Colon (tissue), 2 donors: ENCODE results near the gene CRYGC.
"Not testable (repeated sequence)": the region's sequence is repeated elsewhere in the genome, so short reads cannot be mapped to it uniquely, and the experiment has no call there.

ENCODE experiments used
- FAIRE-seq: peaks from 2 replicates; lab custom pipeline; 2012; peaks lifted over from hg19 to GRCh38; lab: Jason Lieb, UNC
- donor health status: control.
- donor health status: control.

Gene CRYGC

DNA sequence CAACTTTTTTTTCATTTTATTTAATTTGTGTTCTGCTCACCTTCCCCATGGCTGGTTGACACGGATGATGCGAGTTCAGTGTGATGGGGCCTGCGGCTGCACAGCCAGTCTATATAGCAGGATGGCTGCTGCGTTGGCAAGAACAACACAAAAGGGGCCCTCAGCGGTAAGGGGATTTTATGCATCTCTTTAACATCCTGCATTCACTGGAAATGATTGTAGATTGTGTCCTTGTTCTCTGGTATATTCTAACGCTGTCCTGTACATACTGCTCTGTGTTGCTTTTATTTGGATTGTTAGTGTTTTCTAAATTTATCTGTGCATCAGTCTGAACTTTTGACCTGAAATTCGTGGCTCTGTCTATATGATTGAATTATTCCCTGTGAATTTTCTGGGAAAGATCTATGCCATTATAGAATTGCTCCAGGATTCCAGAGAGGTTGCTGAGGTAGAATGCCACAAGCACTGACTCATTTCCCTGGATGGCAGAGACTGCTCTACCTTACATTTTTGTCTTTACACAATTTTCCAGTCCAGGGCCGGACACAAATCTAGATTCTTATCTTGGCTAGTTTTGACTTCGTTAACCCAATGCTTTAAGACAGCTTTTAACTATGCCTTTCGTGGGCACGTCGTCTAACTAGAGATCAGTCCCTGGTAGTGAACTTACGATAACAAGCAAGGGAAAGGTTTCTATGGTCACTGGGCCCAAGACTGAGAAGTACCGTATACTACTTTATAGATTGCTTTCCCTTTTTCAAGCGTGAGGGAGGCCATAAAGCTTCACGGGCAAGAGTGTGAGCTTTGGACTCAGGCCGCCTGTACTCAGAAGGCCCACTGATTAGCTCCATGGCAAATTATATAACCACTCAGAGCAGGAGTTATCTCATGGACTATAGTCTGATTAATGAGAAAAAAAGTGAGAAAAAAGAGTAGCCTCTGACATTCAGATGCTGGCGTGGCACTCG is at the start of gene CRYGC:
CRYGC (minus strand) TSS at position 85 of the 968 bp plus-strand sequence; CDS start at position 49, 36 bp downstream.
- no peak for FAIRE-seq

DNA sequence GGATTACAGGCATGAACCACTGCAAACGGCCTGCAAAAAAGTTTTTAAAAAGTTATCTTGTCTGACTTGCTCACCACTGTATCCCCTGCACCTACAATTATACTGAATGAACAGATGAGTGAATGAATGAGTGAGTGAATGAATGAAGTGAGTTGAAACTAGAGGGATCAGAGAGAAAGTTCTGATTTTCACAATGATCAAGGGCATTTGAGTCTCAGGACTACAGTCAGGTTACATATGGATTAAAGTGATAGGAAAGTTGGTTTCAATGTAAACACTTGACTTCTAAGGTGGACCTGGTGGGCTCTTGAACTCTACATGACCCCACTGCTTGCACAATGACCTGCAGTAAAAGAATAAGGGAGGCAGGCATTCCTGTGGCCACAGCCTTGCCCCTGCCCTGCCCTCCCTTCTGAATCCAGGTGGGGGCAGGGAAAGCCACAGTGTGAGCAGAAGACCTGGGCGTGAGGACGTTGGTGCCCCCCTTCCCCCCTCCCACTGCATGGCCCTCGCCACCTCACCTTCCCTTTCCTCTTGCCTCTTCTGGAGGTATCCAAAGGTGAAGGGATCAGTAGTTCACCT is 49.5 kb upstream of the CRYGC start:
- no peak for FAIRE-seq

GRCh38 chr2:208175840-208176153 is 46.2 kb upstream of the CRYGC start:
- FAIRE-seq: no peak

DNA sequence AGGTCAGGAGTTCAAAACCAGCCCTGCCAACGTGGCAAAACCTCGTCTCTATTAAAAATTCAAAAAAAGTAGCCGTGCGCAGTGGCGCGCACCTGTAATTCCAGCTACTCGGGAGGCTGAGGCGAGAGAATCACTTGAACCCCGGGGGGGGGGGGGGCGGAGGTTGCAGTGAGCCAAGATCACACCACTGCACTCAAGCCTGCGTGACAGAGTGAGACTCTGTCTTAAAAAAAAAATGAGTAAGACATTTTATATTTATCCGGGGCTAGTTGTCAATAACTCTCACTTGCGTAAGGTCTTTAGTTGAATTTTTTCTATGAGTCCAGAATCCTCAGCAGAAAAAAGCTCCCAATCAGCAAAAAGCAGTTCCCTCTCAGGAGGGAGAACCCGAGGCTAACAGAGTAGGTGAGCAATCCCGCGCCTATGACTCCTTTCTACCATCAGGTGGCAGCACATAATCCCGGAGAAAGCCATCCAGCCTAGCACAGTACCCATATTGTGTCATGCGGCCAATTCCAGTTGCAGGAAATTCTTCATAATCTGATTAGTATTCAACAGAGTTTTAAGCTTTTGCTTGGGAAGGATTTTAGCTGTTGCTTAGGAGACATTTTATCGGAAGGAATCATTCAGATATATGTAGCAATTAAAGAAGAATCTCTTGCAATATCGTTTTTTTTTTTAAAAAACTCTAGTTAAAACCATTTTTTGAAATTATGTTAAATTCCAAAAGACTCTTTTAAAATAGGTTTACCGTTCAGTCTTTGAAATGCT is 45.6 kb upstream of the CRYGC start:
- no peak for FAIRE-seq

GRCh38 chr2:208174144-208174543 is 44.5 kb upstream of the CRYGC start:
- no peak for FAIRE-seq

GRCh38 chr2:208172125-208172524 is 42.5 kb upstream of the CRYGC start:
- FAIRE-seq: no peak

DNA sequence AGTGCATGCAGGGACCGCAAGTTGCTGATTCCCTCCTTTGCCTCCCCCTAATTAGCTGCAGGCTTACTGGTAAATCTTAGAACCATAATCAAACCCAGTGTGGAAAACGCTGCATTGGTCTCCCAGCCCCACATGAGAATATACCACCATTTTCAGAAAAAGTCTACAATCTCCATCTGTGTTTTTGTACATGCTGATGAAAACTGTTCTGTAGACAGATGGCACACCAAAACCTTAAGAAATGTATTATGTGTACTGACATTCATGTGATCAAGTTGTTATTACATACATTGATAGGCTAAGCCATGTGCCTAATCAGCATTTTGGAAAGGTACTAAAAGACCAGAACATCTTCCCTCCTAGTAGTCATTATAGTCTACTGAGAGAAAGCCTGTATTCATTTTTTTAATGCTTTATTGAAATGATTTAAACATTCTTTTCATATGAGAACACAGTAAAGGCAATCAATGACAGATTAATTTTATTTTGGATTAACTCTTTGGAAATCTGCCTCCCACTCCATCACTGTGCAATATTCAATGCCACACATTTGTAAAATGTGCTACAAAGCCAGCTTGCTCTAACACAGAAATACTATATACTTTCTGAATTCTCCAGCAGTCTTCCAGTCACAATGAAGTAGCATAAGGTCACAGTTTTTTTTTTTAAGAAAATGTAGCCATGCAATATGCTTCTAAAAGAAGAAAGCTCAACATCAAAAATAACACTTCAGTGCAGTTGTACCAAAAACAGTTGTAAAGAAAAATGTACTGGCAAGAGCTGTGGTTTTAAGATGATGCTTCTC is 35.5 kb upstream of the CRYGC start:
- FAIRE-seq: no peak

GRCh38 chr2:208163489-208163888 is 33.9 kb upstream of the CRYGC start, which contains the start of gene CRYGA:
TSS of gene CRYGA (minus strand) at chr2:208163589. CDS start at chr2:208163556, 33 bp downstream.
- FAIRE-seq: no peak

- no peak for FAIRE-seq
These were observed 26.8 kb upstream of the CRYGC start for GRCh38 chr2:208156439-208156838.

DNA sequence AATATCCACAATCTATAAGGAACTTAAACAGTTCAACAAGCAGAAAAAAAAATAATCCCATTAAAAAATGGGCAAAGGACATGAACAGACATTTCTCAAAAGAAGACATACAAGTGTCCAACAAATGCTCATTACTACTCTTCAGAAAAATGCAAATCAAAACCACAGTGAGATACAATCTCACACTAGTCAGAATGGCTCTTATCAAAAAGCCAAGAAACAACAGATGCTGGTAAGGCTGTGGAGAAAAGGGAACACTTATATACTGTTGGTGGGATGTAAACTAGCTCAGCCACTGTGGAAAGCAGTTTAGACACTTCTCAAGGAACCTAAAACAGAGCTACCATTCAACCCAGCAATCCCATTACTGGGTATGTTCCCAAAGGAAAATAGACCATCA is 23.5 kb upstream of the CRYGC start:
- FAIRE-seq: no peak

DNA sequence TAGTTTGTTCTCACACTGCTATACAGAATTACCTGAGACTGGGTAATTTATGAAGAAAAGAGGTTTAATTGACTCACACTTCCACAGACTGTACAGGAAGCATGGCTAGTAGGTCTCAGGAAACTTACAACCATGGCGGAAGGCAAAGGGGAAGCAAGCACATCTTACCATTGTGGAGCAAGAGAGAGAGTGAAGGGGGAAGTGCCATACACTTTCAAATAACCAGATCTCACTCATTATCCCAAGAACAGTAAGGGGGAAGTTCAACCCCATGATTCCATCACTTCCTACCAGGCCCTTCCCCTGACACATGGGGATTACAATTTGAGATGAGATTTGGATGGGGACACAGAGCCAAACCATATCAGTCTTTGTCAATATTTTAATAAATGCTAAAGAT is 21.3 kb upstream of the CRYGC start:
- no peak for FAIRE-seq

DNA sequence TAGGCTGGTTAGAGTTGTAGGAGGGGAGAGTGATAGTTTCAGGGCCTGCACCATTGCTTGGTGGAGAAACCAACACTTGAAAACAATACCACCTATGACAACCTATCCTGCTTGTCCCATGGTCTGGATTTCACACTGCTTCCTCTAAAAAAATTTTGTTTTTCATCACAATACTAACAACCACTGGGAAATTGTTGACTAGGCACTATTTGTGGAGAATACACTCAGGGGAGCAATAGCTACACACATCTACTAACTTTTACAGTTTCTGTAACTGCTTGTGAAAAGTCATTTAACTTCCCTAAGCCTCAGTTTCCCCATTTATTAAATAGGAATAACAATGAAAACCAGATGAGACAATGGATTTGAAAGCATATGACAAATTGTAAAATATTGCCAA is 20.5 kb upstream of the CRYGC start:
- no peak for FAIRE-seq

DNA sequence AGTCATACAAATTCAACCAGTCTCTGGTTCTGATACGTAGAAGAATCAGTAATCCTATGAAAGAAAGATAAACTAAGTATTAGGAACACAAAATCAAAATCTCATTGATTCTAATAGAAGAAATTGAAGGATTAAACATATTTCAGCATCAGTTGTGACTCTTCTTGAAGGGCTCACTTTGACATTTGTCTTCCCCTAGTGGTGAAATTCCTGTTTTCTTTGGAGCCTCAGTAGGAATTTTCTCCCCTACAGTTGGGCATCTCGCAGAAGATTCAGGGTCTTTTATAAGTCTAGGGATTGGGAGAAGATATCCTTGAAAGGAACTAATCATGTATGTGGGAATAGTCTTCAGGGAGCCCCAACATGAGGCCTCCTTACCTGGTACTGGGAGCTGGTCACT is 19.2 kb upstream of the CRYGC start:
- no peak for FAIRE-seq

DNA sequence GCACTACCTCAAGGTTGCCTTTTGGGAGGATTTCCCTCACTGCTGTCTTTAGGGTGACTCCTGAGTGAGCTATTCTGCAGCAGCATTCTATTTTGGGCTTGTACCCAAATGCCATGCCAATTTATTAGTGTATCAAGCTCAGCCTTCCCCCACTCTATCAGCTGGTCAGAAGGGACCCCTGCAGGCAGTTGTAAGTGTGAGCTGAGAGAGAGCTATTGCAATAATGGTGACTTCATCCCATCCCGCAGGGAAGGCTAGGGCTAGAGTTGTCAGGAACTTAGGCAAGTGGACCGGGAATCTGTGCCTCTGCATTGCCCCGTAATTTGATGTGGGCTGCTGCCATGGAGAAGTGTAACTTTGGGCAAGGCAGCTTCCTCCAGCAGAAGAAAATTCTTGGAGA is 18.1 kb upstream of the CRYGC start:
- FAIRE-seq: no peak

- FAIRE-seq: no peak
These were observed 17.4 kb upstream of the CRYGC start for GRCh38 chr2:208147008-208147407.

- FAIRE-seq: no peak
These were observed 16.4 kb upstream of the CRYGC start, which contains the start of gene CRYGB for GRCh38 chr2:208146006-208146405. TSS of gene CRYGB (minus strand) at chr2:208146158. CDS start at chr2:208146120, 38 bp downstream.

DNA sequence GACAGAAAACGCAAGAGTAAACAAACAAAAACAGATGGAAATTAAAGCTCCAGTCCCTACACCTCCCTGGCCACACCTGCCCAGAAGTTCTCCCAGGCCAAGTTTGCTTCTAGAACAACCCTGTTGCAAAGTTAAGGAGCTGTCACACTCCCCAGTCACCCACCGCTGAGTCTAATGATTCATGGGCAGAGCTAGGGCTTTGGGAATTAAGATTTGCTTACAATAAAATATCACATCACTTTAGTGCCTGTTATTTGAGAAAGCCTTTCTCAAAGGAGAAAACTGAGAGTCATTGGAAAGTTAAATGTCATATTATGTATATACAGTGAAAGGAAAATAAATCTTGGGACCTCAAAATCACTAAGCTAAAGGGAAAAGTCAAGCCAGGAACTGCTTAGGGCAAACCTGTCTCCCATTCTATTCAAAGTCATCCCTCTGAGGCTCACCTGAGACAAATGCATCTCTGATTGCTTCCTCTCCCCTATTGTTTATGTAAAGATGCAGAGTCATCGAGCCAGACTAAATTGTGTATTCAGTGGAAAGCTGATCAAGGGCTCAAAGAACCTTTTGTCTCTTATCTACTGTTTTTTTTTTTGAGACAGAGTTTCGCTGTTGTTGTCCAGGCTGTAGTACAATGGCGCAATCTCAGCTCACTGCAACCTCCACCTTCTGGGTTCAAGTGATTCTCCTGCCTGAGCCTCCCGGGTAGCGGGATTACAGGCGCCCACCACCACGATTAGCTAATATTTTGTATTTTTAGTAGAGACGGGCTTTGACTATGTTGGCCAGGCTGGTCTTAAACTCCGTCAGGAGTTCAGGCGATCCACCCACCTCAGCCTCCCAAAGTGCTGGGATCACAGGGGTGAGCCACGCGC is 13.5 kb upstream of the CRYGC start:
- FAIRE-seq: no peak

DNA sequence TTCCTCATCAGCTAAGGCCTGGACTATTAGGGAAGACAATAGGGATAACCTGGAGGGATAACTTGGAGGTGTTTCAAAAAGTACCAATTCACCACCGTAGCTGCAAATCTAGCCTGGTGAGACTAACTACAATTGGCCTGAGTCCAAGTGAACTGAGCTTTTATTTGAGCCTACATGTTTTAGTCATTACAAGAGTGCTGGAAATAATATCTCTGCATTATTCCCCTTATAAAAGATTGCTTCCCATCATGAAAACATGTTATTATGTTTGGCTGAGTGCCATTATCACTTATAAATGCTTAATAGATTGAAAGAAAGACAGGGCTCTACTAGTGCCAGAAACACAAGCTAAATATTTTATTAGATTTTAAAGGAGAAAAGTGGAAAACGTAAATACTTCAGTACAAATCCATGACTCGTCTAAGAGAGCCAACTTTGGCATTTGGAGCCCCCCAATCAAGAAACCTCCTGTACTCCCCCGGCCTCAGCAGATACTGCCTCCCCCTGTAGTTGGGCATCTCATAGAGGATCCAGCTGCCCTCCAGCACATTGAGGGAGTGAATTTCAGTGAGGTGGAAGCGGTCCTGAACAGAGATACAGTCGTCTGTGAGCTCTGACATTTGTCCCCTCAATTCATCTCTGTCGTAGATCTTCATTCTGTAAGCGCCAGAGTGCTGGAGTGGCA is 12.8 kb upstream of the CRYGC start:
- FAIRE-seq: no peak

DNA sequence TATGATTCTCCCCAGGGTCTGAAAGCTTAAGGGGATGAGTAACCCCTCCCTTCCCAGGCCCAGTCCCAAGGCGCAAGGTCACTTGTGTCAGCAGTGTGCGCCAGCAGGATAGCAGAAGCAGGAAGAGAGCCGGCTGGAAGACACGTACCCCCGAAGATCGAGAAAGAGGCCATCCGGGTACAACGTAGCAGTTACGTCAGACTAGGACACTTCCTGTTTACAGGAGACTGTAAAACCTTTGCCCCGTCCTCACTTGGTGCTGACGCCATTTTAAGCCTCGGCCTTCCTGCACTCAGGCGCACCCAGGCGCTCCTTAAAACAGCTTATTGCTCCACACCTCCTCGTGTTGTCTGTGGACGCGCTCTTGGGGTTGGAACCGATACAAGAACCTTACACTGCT is 9.8 kb upstream of the CRYGC start:
- no peak for FAIRE-seq

DNA sequence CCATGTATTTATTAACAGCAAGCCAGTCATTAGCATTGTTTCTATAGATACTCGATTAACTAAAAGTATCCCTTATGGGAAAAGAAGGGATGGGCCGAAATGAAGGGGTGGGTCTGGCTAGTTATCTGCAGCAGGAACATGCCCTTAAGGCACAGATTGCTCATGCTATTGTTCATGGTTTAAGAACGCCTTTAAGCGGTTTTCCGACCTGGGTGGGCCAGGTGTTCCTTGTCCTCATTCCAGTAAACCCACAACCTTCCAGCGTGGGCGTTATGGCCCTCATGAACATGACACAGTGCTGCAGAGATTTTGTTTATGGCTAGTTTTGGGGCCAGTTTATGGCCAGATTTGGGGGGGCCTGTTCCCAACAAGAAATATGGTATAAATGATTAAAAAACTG is 8.7 kb upstream of the CRYGC start:
- FAIRE-seq: not testable (repeated sequence)
